Fibroblast of lung (primary cell): ENCODE results near the gene AATK.

Experiments used
- EZH2 ChIP-seq: IDR thresholded peaks from 2 replicates; pipeline ENCODE4 v1.5.1; 2012; ENCODE audit warnings: low read length, control low read depth, mild to moderate bottlenecking; ENCODE audit errors: missing control alignments
- TF ChIP-seq, protein P1 (sequence below), 2 donors: IDR thresholded peaks in 1 of 2; conservative IDR thresholded peaks in 1 of 2; 1 replicate in 1 of 2; 2 replicates in 1 of 2; pipeline ENCODE4 v1.5.1; 2011 to 2012; ENCODE audit warnings: low read length in 2 of 2, control low read depth in 1 of 2, inconsistent platforms in 1 of 2, low read depth in 1 of 2, mild to moderate bottlenecking in 1 of 2

DNA sequence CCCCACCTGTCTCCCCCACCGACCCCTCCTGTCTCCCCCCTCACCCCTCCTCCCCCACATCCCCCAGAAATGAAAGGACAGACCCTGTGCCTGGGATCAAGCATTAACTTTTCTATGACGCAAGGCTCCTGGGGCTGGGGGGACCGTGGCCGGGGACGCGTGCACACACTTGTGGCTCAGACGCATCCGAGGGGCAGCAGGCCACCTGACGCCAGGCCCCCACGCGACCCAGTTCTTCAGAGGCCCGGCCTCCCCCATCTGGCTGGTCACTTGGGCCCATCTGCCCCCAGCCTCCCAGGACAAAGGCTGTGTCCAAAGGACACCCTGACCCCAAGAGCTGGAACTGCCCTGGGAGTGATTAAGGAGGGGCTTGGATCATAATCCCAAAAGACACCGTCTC, 14.7 kb downstream of the AATK start:
- TF ChIP-seq, protein P1, sequence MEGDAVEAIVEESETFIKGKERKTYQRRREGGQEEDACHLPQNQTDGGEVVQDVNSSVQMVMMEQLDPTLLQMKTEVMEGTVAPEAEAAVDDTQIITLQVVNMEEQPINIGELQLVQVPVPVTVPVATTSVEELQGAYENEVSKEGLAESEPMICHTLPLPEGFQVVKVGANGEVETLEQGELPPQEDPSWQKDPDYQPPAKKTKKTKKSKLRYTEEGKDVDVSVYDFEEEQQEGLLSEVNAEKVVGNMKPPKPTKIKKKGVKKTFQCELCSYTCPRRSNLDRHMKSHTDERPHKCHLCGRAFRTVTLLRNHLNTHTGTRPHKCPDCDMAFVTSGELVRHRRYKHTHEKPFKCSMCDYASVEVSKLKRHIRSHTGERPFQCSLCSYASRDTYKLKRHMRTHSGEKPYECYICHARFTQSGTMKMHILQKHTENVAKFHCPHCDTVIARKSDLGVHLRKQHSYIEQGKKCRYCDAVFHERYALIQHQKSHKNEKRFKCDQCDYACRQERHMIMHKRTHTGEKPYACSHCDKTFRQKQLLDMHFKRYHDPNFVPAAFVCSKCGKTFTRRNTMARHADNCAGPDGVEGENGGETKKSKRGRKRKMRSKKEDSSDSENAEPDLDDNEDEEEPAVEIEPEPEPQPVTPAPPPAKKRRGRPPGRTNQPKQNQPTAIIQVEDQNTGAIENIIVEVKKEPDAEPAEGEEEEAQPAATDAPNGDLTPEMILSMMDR (conservative IDR thresholded peaks at IDR 0.05 in 1 of 2, IDR thresholded peaks at IDR 0.05 in 1 of 2; ENCODE audit: low read depth in 1 of 2, low read length in 2 of 2), result no peak
- TF ChIP-seq EZH2, result no peak
